Hematopoietic multipotent progenitor cell treated with erythropoietin and hydrocortisone succinate and interleukin-3 and kit ligand, for 6 days (in vitro differentiated cells): Measurements from ENCODE around the gene USP10.
A peak's percentile ranks its signal among the peaks of the same experiment; 100 is the strongest.

ENCODE experiments used
- DNase-seq: peaks from one replicate; pipeline ENCODE4 v3.0.0-alpha.2; 2015

USP10 gene

DNA sequence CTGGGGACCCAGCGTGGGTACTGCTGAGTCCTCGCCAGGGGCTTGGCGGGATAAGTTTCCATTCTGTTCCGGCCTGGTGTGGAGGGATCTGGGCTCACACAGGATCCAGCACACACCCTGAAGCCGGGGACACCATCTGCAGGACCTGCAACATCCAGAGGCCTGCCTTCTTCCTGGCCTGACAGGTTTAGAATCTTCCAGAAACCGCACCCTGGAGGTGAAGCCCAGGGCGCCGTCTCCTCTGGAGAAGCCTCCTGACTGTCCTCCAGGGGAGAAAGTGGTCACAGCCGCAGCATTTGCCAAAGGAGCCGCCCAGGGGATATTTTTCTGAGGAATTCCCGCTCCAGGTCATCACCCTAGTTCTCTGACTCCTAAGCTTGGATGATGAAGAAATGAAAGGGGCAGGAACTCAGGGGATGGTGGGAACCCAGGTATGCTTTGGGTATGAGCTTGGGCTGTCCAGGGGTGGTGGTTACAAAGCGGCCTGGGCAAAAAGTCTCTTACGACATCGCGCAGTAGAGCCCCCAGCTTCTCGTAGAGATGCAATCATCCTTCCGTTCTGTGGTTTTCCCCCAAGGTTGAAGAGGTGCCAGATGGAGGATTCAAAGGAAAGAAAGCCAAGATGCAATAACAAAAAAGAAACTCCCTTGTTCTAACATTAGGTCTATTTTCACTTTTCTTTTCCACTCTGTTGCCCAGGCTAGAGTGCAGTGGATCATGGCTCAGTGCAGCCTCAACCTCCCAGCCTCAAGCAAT lies 110.9 kb downstream of the USP10 start:
- DNase-seq, result peak; percentile 70

DNA sequence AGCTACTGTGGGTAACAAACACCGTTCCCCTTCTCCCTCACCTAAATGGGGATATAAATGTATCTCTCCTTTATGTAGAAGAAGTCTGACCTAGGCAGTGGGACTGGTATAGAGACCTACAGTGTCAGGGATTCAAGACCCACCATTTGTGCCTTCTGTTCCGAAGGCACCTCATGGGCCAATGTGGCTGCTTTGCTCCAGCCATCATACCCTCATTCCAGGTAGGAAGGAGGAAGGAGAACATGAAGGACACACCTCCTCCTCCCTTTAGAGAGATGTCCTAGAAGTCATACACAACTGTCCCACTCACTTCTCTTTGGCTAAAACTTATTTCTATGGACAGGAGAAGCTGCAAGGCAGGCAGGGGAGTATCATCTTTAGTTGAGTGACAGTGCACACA lies 111.7 kb downstream of the USP10 start:
- DNase-seq, result no peak

DNA sequence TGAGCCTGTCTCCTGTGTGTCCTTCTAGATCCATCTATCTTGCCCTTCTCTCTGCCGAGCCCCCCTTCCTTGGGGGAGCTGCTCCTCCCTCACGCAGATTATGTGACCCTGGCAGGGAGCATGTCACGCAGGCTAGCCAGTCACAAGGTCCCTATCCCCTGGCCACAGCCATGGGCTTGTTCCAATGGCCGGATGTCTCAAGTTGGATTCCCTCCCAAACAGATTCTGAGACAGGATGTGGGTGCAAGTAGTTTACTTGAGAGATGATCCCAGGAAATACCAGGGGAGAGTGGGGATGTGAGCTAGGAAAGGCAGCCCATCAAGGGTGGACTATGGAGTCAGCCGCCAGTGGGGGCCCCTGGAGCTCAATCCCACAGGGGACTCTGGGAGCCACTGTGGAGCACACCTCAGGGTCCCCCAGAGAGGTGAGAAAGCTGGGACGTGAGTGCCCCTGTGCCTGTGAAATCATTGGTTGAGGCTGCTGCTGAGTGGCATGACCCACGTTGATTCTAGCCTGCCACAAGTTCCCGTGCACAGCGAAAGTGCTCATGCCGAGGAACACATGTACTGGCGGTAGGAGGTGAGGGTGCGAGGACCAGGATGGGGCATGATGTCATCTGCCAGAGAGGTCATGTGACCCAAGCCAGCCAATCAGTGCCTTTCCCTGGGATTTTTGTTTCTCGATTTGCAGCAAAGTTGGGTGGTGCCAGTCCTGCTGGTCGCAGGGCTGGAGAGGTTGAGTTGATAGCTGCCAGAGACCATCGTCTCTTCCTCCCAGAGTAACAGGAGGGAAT lies 113.5 kb downstream of the USP10 start:
- no peak for DNase-seq

DNA sequence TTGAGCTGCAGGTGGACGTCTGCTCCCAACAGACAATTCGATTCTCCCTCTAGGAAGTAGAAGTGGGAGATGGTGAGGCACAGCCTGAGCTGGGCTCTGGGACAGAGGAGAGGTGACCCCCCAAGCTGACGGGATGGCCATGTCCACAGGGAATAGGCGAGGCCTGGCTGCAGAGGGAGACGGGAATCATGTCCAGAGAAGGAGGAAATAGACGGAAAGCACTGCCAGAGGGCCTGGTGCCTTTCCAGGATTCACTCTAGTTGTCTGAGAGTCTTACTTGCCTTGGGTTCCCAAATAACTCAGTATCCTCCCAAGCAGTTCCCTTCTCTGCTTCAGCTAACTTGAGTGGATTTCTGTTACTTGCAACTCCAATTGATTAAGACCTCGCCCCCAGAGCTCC lies 115.7 kb downstream of the USP10 start:
- no peak for DNase-seq

DNA sequence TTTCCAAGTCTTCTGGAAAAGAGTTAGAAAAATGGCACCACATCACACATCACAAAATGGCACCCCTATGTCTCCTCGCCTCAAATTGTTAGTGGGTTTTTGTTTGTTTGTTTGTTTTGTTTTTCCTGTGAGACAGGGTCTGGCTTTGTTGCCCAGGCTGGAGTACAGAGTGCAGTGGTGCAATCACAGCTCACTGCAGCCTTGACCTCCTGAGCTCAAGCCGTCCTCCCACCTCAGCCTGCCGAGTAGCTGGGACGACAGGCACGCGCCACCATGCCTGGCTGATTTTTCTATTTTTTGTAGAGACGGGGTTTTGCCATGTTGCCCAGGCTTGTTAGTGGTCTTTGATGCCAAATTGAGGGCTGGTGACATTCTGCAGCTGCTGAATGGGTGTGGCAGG lies 116.2 kb downstream of the USP10 start:
- no peak for DNase-seq

DNA sequence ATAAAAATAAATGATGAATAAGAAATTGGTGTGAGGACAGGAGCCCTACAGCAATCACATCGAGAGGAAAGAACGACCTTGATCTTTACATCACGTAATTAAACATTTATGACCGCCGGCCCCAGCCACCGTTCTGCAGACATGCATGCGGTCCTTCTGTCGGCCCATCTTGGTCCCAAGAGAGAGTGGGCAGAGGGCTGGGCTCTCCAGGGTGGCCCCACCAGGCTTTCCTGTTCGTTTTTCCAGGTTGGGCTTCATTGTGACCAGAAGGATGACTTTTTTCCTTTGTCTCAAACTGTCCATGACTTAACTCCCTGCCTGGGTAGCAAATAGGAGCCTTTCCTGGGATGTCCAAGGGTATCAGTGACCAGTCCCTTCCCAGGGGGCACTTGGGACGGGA lies 116.7 kb downstream of the USP10 start:
- no peak for DNase-seq

DNA sequence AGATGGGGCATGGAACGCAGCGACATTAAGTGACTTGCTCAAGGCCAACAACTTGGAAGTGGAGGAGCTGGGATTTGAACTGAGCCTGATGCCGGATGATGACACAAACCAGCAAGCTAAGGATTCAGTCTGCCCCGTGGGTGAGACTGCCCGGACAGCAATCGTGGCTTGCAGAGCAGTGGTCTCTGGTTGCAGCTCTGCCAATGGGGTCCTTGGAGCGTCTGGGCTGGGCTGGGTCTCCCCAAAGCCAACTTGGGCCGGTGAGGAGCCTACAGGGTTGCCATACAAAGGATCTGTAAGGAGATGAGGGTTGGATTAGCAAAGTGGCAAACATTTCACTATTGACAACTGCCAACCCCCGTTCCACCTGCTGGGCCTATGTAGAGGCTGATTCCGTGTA lies 117.4 kb downstream of the USP10 start:
- DNase-seq, result no peak

DNA sequence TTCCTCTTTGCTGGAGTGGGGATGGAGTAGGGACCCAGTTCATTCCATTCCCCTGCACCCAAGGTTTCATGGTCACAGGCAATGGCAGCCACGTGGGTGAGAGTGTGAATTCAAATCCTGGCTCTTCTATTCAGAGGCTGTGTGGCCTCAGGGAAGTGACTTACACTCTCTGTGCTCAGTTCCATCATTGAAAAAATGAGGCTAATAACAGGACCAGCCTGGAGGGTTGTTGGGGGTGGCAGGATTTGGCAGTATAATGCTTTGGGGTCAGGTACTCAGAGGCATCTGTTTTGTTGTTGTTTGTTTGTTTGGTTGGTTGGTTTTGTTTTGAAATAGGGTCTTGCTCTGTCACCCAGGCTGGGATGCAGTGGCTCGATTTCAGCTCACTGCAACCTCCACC lies 117.8 kb downstream of the USP10 start:
- no peak for DNase-seq

DNA sequence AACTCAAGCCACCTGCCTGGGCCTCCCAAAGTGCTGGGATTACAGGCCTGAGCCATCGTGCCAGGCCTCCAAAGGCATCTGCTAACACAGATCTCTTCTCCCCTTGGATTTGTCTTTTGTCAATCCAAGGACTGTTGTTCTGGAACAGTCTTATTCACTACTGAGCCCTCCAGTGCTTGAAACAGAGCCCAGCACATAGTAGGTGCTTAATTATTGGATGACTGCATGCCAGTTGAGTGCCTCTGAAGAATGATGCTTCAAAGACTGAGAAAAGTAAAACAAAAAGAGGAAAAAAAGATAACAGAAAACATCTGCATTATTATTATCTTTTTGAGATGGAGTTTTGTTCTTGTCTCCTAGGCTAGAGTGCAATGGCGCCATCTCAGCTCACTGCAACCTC lies 118.3 kb downstream of the USP10 start:
- DNase-seq, result no peak

DNA sequence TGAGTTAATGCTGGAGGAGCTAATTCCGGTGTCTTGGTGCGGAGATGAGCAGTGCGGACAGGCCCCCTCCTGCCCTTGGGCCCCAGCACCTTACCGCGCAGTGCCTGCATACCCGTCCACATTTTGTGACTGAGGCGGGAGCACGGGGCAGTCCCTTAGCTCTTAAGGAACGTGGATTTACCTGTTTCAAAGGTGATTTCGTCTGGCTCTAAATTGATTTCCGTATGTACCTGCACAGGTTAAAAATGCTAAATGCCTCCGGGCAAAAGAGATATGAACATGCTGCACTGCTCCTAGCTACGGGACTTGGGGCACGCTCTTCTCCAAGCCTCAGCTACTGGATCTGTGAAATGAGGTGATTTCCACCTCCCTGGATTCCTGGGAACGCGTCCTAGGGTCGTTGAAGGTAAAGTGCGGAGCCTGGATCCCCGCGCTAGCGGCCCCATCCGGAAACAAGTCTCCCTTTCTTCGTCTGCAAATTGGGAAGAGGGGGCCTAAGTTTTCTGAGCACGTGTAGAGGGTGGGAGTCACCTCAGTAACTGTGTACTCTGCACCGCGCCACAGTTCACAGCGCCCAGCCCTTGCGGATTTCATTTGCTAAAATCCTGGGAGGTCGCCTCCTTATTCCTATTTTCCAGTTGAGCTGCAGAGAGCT lies 119.3 kb downstream of the USP10 start:
- no peak for DNase-seq

DNA sequence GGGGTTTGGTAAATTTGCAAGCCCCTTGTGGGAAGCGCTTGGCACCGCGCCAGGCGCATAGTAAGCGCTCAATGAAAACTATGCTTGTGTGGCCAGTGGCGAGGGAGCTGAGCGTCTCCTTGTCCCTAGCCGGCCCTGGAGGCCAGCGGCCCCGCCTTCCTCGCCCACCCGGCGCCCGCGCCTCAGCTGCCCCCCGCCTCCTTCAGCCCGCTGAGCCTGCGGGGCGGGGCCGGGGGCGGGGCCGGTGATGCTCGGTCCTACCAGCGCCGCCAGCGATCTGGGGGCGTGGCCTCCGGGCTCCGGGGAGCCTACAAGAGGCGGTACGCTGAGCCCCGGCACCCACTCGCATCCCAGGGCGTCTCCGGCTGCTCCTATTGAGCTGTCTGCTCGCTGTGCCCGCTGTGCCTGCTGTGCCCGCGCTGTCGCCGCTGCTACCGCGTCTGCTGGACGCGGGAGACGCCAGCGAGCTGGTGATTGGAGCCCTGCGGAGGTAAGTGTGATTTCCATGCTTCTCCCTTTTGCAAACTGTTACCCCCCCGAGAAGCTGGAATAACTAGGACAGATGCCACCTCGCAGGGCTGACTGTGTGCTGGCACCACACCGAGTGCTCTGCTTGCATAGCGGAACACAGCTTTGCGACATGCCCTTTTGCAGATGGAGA lies 120.0 kb downstream of the USP10 start, which contains the start of gene CRISPLD2:
CRISPLD2 (plus strand) TSS at position 342 of the 661 bp plus-strand sequence. CDS start 18,511 bp downstream, outside the sequence.
- peak; percentile 95 for DNase-seq

DNA sequence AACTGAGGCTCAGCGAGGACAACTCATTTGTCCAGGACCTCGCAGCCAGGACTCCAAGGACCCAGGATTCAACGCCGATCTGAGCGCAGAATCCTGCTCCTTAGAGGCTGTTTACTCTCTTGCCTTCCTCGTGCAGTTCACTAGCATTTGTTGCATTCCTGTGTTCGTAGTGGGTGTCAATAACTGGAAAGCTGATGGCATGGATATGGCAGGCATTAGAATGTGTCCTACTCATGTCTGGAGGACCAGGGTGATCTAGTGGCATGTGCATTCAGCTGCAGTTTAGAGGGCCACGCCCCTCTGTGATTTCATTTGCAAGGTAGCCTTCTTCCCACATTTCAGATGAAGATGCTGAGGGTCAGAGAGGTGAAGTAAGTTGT lies 120.5 kb downstream of the USP10 start:
- no peak for DNase-seq

DNA sequence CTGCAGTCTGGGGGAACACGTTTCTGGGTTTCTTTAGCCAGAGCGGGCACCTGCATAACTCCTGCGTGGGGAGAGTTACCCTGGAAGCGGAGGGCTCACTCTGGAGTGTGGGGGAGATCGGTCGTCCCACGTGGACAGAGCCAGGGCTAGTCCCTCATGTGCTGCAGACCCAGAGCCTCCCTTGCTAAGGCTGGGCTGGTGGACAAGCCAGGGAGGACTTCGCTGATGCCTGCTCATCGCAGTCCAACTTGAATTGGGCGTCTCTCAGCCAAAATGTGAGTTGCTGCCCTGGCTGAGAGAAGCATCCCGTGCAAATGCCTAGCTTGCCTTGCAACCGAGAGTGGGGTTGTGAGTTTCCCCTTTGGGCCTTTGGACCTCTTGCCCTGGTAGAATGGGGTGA lies 121.0 kb downstream of the USP10 start:
- no peak for DNase-seq

DNA sequence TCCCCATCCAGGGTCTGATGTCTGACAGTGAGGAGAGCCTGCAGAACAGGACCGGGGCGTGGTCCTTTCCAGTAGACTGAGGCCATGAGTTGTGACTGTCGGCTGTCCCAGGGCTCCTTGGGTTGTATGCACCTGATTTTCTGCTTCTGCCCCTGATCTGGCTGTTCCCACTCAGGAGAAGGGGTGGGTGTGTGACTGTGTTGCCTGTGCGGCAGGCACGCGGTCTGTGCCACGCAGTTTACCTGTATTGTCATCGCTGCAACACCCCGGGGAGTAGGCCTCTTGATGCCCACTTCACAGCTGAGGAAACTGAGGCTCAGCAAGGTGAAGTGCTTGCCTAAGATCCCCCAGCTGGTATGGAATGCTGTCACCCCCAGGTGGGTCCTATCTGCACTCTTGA lies 121.4 kb downstream of the USP10 start:
- no peak for DNase-seq

DNA sequence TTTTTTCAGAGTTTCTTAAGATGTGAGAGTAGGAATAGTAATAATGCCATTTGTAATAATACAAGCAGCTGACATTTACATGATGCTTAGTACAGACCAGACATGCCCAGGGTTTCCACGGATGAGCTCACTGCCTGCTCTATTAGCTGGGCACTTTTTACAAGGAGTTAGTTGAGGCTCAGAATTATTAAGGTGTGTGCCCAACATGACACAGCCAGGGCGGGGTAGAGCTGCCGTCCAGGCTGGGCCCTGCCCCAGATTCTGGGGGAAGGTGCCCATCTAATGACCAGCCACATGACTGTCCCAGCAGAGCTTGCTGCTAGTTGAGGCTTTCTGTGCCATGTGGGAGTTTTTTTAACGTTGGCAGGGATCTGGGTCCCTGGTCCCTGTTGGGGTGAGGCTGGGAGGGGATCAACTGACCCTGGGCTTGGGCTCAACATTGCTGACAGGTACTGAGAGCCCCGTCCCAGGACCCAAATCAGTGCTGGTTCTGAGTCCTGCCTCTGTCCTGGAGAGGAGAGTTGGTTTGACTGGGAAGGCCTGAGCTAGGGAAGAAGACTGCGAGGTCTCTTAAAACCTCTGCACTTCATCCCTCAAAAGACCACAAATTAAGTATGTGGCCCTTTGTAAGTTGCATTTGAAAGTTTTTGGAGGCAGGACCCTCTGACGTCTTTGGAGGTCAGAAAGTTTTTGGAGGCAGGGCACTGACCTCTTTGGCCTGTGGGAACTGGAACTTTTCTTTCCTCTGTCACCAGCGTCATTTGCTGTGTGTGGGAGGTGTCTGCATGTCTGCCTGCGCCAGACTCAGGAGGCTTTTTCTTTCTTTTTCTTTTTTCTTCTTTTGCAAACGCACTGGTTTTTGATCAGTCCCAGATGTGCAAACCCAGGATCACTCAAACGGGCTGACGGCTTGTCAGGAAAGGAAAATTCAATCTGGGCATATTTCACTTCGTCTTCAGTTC lies 122.2 kb downstream of the USP10 start:
- DNase-seq, result no peak

DNA sequence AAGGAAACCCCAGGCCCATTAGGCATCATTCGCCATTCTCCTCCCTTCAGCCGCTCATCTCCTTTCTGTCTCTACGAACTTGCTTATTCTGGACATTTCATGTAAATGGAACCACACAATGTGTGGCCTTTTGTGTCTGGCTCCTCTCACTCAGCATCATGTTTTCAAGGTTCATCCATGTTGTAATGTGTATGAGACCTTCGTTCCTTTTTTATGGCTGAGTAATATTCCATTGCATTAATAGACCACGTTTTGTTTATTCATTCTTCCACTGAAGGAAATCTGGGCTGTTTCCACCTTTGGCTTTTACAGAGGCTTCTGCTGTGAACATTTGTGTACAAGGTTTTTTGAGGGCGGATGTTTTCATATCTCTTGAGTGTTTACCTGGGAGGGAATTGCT lies 123.2 kb downstream of the USP10 start:
- DNase-seq, result no peak

DNA sequence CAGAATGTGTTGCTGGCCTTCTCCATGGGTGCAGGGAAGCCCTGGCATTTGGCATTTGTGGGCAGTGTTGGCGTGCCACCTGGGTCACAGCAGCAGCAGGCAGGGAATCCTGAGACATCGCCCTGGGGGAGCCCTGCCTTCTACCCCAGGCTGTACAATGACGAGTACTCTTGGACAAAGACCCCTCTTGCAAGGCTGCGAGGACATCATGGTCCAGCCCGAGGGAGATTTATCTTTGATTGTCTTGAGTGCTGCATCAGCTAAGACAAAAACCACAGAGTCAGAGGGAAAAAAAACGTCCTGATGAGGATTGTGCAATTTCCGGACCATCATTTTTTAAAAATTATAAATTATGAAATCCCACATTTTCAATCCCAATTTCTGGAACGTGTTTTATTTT lies 123.7 kb downstream of the USP10 start:
- DNase-seq, result no peak

DNA sequence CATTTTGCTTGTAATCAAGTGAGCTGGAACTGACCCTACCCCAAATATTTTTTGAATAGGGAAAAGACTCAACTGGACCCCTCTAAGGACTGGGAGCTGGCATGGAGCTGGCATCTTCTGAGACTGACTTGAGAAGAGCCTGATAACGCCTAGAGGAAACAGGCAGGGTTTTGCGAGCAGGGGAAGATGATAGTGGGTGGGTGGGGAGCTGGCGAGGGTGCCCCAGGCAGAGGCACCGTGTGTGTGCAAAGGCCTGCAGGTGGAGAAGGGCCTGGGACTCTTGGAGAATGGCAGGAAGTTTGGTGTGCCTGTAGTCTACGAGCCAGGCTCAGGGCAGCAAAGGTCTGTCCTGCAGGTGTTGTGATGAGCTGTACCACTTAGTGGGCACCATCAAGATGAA lies 124.1 kb downstream of the USP10 start:
- DNase-seq, result no peak

DNA sequence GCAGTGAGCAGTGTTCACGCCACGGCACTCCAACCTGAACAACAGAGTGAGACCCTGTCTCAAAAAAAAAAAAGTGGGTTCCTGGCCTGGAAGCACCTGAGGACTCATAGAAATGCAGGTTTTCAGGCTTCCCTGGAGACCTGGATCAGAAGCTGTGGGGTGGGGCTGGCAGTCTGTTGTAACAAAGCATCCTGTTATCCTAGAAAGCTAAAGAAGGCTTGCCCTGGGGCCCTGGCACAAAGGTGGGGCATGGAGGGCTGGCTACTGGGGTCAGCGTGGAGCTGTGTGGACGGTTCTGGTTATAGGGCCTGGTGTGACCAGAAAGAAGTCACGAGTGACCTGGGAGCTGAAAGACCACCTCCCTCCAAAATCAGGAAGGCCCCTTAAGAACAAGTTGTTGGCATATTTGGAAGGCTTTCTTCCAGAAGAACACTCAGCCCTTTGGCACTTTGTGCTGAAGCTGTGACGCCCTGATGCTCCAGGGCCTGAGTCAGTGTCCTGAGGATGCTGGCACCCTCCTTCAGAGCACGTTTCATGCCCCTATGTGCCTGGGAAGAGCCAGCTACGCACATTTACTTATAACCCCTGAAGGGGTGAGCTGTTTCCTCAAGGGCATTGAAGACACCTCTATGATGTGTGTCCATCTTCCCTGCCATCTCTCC lies 126.2 kb downstream of the USP10 start:
- no peak for DNase-seq

DNA sequence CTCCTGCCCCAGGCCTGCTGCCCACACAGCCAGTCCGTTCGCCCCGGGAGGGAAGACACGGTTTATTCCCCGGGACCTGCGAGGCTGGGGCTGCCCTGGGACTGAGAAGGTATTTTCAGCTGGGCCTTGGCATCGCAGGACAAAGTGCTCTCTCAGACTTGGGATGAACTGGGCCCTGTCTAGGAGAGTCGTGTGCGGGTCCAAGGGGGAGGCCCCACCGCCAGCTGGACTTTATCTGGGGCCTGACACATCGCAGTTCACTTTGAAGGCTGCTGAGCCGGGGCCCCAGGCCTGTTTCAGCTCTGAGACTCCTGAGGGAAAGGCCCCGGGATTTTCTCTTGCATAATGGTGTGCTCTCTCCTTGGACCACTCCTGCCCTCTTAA lies 126.8 kb downstream of the USP10 start:
- no peak for DNase-seq

DNA sequence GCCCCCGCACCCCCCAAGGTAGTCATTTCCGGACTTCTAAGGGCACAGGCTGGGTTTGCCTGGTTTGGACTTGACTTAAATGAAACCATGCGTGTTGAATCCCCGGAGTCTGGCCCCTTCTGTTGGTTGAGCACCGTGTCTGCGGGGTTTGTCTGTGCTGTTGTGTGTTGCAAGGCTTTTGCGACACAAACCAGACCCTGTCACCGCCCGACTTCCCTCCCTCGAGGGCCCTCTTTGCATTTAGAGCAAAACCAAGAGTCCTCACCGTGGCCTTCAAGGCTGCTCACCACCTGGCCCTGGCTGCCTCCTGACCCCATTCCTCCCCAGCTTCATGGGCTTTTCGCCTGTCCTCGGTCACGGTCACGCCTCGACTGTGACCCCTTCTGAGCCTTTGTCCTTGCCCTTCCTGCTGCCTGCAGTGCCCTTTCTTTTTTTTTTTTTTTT lies 127.4 kb downstream of the USP10 start:
- peak; percentile 33 for DNase-seq

DNA sequence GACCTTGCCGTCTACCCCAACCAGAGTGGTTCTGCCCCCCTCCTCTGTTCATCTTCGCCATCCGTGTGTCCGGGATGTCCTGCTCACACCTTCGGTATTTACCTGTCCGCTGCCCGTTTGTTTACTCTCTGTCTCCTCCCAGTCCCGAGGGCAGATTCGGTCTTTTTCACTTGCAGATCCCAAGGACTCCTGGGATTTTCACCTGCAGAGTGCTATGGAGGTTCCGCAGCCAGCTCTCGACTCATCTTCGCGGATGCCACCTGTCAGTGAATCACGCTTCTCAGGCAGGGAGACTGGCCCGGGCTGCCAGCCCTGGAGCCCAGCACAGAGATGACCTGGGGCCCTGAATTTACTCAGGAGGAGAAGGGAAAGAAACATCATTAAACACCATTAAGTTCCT lies 128.1 kb downstream of the USP10 start:
- DNase-seq, result no peak
